A549 treated with AZD2906 at 1 μM for 4 hours (cell line): ENCODE data around the gene AKAP9. TPM values are rescaled to one million over a fixed set of nuclear protein-coding genes. Genes with fewer than 3 reads are reported as not detected.

ENCODE experiments used
- total RNA-seq: library from RNA; stranded (reverse); fragments of 200-300 nt; extraction: Qiagen RNA extraction; gene quantifications from 5 replicates; pipeline ENCODE4 v1.2.3, GENCODE V29; 2022

The AKAP9 gene
- total RNA-seq, result 12.6 to 20.2 TPM (median 14.1 TPM) in 5 replicates

DNA sequence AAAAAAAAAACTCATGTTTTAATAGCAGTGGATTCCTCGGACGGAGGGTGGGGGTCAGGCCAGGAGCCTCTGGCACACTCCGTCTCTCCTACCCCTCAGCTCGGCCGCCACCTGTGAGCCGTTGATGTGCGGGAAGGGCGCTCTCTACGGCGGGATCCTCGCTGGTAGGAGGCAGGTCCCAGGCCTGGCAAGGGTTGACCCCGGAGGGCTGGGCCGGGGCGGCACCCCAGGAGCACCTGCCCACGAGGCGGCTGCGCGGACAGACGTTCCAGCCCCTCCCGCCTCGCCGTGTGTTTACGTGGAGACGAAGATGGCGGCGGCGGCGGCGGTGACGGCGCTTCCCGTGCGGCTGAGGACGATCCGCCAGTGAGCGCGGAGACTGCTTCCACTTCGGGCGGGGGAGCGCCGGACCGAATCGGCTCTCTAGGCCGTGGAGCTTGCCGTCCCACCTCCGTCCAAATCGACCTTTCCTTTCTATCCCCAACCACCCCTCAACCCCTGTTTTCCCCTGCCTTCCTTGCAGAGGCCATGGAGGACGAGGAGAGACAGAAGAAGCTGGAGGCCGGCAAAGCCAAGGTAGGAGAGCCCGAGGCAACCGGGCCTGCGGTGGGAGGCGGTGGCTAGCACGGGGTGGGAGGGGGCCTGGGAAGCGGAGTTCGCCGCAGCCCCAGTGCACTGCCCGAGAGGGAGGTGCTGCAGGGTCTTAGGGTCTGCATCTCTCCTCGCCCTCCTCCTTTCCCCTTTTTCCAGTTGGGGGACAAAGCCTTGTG lies at the start of gene AKAP9:
Gene AKAP9, plus strand, starts transcription at position 291 of the 770 bp plus-strand sequence. Its CDS starts 238 bp downstream, at position 529.

GRCh38 chr7:92134271-92135051 lies 193.8 kb downstream of the AKAP9 start, which contains the start of gene CYP51A1:
Gene CYP51A1, minus strand, starts transcription at chr7:92134477. Its CDS starts 113 bp downstream, at chr7:92134364.

Other genes with a start within 250 kb of the AKAP9 start
- 10.7 to 12.8 TPM (median 10.9 TPM) in 5 replicates for gene MTERF1, start 60.2 kb upstream of the AKAP9 start, total RNA-seq
- gene CYP51A1, start 193.6 kb downstream of the AKAP9 start, total RNA-seq, result 39.4 to 56.7 TPM (median 39.9 TPM) in 5 replicates
- gene LRRD1, start 238.3 kb downstream of the AKAP9 start, total RNA-seq, result not detected in 5 replicates